ENCODE measurements around the gene CDYL. TPM values are rescaled to one million over a fixed set of nuclear protein-coding genes. Genes with fewer than 3 reads are reported as not detected.

The CDYL gene
- total and polyA plus RNA-seq, 2 of the 4 experiments (the other 2 are of a cell fraction): 14.2 to 92.1 TPM

GRCh38 chr6:4981761-4982160 is 205.6 kb downstream of the CDYL start:
- no peak overlapping the region for H2AK5ac ChIP-seq (ENCODE audit: low read depth, low read length)
- no peak overlapping the region for H2BK15ac ChIP-seq (ENCODE audit: low read depth, low read length)
- ChIA-PET POLR2A (ENCODE audit: unreplicated experiment) (no interaction called here), CTCF (no interaction called here)
- H3K79me1 ChIP-seq (ENCODE audit: low read depth in 1 of 2, low read length in 2 of 2): no peaks in the 10 kb centered on the region
- H4K5ac ChIP-seq (ENCODE audit: low read depth, low read length): no peak overlapping the region
- no peak overlapping the region for H3K23ac ChIP-seq (ENCODE audit: low read depth, low read length)
- no TSS peak for BruUV-seq (replicated peaks)
- ATAC-seq (ENCODE audit: low read depth): no peak
- no peaks in the 10 kb centered on the region for H3K9me1 ChIP-seq (ENCODE audit: insufficient read depth, low read length)
- dilution Hi-C loops (cut with HindIII; ENCODE audit: low sequenced_read_pairs, unreplicated experiment): no loop called here
- no peak overlapping the region for H3K14ac ChIP-seq (replicated peaks; ENCODE audit: low read depth, low read length)
- in situ Hi-C loops (cut with MboI; ENCODE audit: low sequenced_read_pairs): no loop called here
- H3K4me3 ChIP-seq (ENCODE audit: insufficient read depth, low read depth, low read length): no peak overlapping the region
- no peak overlapping the region for H3K4me2 ChIP-seq (ENCODE audit: low read depth, low read length)
- 57% methylated on average over 4 of the region's 6 CpGs; no CpG with 5 or more reads in 1 of the 2 experiments for WGBS, 2 experiments (ENCODE audit: extremely low coverage in 2 of 2, insufficient read length in 1 of 2)
- H2BK5ac ChIP-seq (ENCODE audit: low read depth, low read length, poor library complexity, severe bottlenecking): no peak overlapping the region
- no peak overlapping the region for H3K4ac ChIP-seq (ENCODE audit: low read depth, low read length)
- H3K18ac ChIP-seq (ENCODE audit: low read depth, low read length): no peak overlapping the region
- no peak overlapping the region for H4K8ac ChIP-seq (ENCODE audit: low read depth in 2 of 2, low read length in 2 of 2)
- H4K91ac ChIP-seq (ENCODE audit: insufficient read depth, low read depth, low read length): no peak overlapping the region
- H3K56ac ChIP-seq (ENCODE audit: extremely low read depth, insufficient read depth, low read length): no peak overlapping the region
- no peak overlapping the region for H2AFZ ChIP-seq (replicated peaks; ENCODE audit: low read length, poor library complexity)
- DNase-seq: no peak
- no peaks in the 10 kb centered on the region for H3K36me3 ChIP-seq (ENCODE audit: control insufficient read depth, insufficient read depth, low read length)
- no peaks in the 10 kb centered on the region for H4K20me1 ChIP-seq (ENCODE audit: insufficient read depth, low read length)
- H3K9ac ChIP-seq (ENCODE audit: low read depth, low read length): no peak overlapping the region
- TF ChIP-seq RFX5 (IDR thresholded peaks at IDR 0.05; ENCODE audit: low read depth, low read length) (no peak), MXI1 (IDR thresholded peaks at IDR 0.05; ENCODE audit: borderline replicate concordance, low read depth, low read length) (no peak), BHLHE40 (IDR thresholded peaks at IDR 0.05; ENCODE audit: low read depth, low read length) (no peak), CTCF (conservative IDR thresholded peaks at IDR 0.05; ENCODE audit: low read depth, low read length) (no peak), POLR2A (IDR thresholded peaks at IDR 0.05; ENCODE audit: low read depth, low read length) (no peak), RCOR1 (IDR thresholded peaks at IDR 0.05; ENCODE audit: insufficient replicate concordance, low read length) (no peak), NFE2L2 (IDR thresholded peaks at IDR 0.05; ENCODE audit: low read depth, low read length) (no peak), SMC3 (IDR thresholded peaks at IDR 0.05; ENCODE audit: low read depth, low read length) (no peak), CEBPB (IDR thresholded peaks at IDR 0.05; ENCODE audit: low read depth, low read length) (no peak), CHD1 (IDR thresholded peaks at IDR 0.05; ENCODE audit: low read depth, low read length) (no peak), RAD21 (IDR thresholded peaks at IDR 0.05; ENCODE audit: low read length) (no peak), MAZ (IDR thresholded peaks at IDR 0.05; ENCODE audit: borderline replicate concordance, low read depth, low read length) (no peak), ELK1 (IDR thresholded peaks at IDR 0.05; ENCODE audit: borderline replicate concordance, low read depth, low read length) (no peak), FOS (IDR thresholded peaks at IDR 0.05; ENCODE audit: low read depth, low read length) (no peak)
- TF ChIP-seq, protein P1, sequence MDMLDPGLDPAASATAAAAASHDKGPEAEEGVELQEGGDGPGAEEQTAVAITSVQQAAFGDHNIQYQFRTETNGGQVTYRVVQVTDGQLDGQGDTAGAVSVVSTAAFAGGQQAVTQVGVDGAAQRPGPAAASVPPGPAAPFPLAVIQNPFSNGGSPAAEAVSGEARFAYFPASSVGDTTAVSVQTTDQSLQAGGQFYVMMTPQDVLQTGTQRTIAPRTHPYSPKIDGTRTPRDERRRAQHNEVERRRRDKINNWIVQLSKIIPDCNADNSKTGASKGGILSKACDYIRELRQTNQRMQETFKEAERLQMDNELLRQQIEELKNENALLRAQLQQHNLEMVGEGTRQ (IDR thresholded peaks at IDR 0.05; ENCODE audit: low read depth, low read length): no peak
- no peak overlapping the region for H2BK120ac ChIP-seq (ENCODE audit: low read depth, low read length)
- no peak overlapping the region for H2BK20ac ChIP-seq (ENCODE audit: low read depth, low read length)
- H2AK9ac ChIP-seq (replicated peaks; ENCODE audit: low read depth, low read length, poor library complexity): no peak overlapping the region
- H3K9me3 ChIP-seq (ENCODE audit: control insufficient read depth, insufficient read depth, low read length): peaks cover 8% of the 10 kb centered on the region
- intact Hi-C loops (cut with micrococcal nuclease): no loop called here
- H3K27ac ChIP-seq (ENCODE audit: insufficient read depth, low read length): no peak overlapping the region
- peaks cover 4% of the 10 kb centered on the region for H3K27me3 ChIP-seq (ENCODE audit: control insufficient read depth, insufficient read depth, low read length)
- peaks cover 3% of the 10 kb centered on the region for H3K4me1 ChIP-seq (ENCODE audit: control insufficient read depth, insufficient read depth, low read length)

All from IMR-90 (cell line).